8988T (cell line): Measurements from ENCODE around the gene GMPR.
"Not testable (repeated sequence)": the region's sequence is repeated elsewhere in the genome, so short reads cannot be mapped to it uniquely, and the experiment has no call there.

Experiments
- DNase-seq: peaks from one replicate; pipeline ENCODE4 v3.0.0; 2011

Gene GMPR

GRCh38 chr6:16251706-16252105 lies 13.3 kb downstream of the GMPR start:
- no peak for DNase-seq

GRCh38 chr6:16252686-16253299 lies 14.4 kb downstream of the GMPR start:
- DNase-seq, result no peak

- no peak for DNase-seq
Measured at GRCh38 chr6:16253399-16254144, 15.2 kb downstream of the GMPR start.

- DNase-seq, result no peak
Measured at GRCh38 chr6:16254535-16254934, 16.1 kb downstream of the GMPR start.

GRCh38 chr6:16256781-16257180 lies 18.4 kb downstream of the GMPR start:
- no peak for DNase-seq

- DNase-seq, result no peak
Measured at GRCh38 chr6:16257999-16258708, 19.8 kb downstream of the GMPR start.

- no peak for DNase-seq
Measured at GRCh38 chr6:16258709-16259075, 20.3 kb downstream of the GMPR start.

GRCh38 chr6:16259604-16260003 lies 21.2 kb downstream of the GMPR start:
- not testable (repeated sequence) for DNase-seq

- DNase-seq, result not testable (repeated sequence)
Measured at GRCh38 chr6:16260602-16261001, 22.2 kb downstream of the GMPR start.

- not testable (repeated sequence) for DNase-seq
Measured at GRCh38 chr6:16262773-16263172, 24.4 kb downstream of the GMPR start.

GRCh38 chr6:16263464-16264099 lies 25.2 kb downstream of the GMPR start:
- DNase-seq, result not testable (repeated sequence)

GRCh38 chr6:16264785-16265184 lies 26.4 kb downstream of the GMPR start:
- DNase-seq, result no peak

GRCh38 chr6:16265351-16266341 lies 27.3 kb downstream of the GMPR start:
- DNase-seq, result no peak

GRCh38 chr6:16267428-16268263 lies 29.3 kb downstream of the GMPR start:
- DNase-seq, result no peak

GRCh38 chr6:16269442-16270070 lies 31.2 kb downstream of the GMPR start:
- DNase-seq, result not testable (repeated sequence)

GRCh38 chr6:16270178-16270794 lies 31.9 kb downstream of the GMPR start:
- DNase-seq, result no peak

- no peak for DNase-seq
Measured at GRCh38 chr6:16271428-16271827, 33.0 kb downstream of the GMPR start.

- no peak for DNase-seq
Measured at GRCh38 chr6:16272201-16272600, 33.8 kb downstream of the GMPR start.

GRCh38 chr6:16273256-16273655 lies 34.9 kb downstream of the GMPR start:
- DNase-seq, result no peak

GRCh38 chr6:16274483-16274882 lies 36.1 kb downstream of the GMPR start:
- no peak for DNase-seq
